ENCODE measurements around the gene LILRA2.
"Not testable (repeated sequence)": the region's sequence is repeated elsewhere in the genome, so short reads cannot be mapped to it uniquely, and the experiment has no call there.

- TF ChIP-seq, protein P1, sequence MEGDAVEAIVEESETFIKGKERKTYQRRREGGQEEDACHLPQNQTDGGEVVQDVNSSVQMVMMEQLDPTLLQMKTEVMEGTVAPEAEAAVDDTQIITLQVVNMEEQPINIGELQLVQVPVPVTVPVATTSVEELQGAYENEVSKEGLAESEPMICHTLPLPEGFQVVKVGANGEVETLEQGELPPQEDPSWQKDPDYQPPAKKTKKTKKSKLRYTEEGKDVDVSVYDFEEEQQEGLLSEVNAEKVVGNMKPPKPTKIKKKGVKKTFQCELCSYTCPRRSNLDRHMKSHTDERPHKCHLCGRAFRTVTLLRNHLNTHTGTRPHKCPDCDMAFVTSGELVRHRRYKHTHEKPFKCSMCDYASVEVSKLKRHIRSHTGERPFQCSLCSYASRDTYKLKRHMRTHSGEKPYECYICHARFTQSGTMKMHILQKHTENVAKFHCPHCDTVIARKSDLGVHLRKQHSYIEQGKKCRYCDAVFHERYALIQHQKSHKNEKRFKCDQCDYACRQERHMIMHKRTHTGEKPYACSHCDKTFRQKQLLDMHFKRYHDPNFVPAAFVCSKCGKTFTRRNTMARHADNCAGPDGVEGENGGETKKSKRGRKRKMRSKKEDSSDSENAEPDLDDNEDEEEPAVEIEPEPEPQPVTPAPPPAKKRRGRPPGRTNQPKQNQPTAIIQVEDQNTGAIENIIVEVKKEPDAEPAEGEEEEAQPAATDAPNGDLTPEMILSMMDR (conservative IDR thresholded peaks at IDR 0.05; ENCODE audit: low read length), result not testable (repeated sequence)
- TF ChIP-seq EZH2phosphoT487 (IDR thresholded peaks at IDR 0.05; ENCODE audit: borderline replicate concordance), result not testable (repeated sequence)
Measured at GRCh38 chr19:54593931-54594626, 20.5 kb downstream of the LILRA2 start.

Data from Loucy (cell line).